ENCODE data around the gene CLDN17.

CLDN17 gene

DNA sequence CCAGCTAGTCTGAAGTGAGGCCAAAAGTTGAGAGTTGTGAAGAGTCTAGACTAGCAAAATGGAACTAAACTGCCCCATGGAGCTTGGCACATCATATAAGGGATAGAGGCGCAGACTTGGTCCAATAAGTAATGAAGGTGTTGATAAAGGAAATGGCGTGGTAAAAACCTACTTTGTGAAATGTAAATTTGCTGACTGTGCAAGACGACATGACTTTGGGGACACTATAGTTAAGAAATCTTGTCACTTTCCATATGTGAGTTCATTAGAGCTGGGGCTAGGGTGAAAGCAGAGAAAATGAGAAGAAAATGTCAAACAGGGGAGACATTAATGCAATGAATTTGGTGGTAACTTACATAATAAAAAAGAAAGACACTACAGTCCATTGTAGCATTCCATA is 50.1 kb downstream of the CLDN17 start:
- DNase-seq: no peak

Data from NCI-H1436 (cell line).